Measurements from ENCODE around the gene STX11. TPM values are rescaled to one million over a fixed set of nuclear protein-coding genes. Genes with fewer than 3 reads are reported as not detected.

STX11 gene
- polyA plus RNA-seq, 2 of the 4 experiments (the other 2 are of a cell fraction), result 0.36 to 0.78 TPM

- peaks cover 7% of the 10 kb centered on the region for H3K4me1 ChIP-seq
- no peak for FAIRE-seq
- DNase-seq (ENCODE audit: low read depth in 1 of 2, low spot score in 1 of 2), result no peak
- POLR2A ChIA-PET, result no interaction called here
- 77% methylated on average over 5 of the region's 5 CpGs for WGBS (ENCODE audit: missing lambda C conversion rate)
- no peak for ATAC-seq
- TF ChIP-seq RFX5 (IDR thresholded peaks at IDR 0.05) (no peak), REST (IDR thresholded peaks at IDR 0.05) (no peak), NFE2L2 (conservative IDR thresholded peaks at IDR 0.05; ENCODE audit: low read length) (no peak), ESRRA (IDR thresholded peaks at IDR 0.05; ENCODE audit: borderline replicate concordance, low read length) (no peak), PHF8 (IDR thresholded peaks at IDR 0.05; ENCODE audit: borderline replicate concordance, low read depth) (no peak), HOXB13 (CRISPR knock-in tag; IDR thresholded peaks at IDR 0.05; ENCODE audit: low read depth) (no peak)
- TF ChIP-seq, protein P1, sequence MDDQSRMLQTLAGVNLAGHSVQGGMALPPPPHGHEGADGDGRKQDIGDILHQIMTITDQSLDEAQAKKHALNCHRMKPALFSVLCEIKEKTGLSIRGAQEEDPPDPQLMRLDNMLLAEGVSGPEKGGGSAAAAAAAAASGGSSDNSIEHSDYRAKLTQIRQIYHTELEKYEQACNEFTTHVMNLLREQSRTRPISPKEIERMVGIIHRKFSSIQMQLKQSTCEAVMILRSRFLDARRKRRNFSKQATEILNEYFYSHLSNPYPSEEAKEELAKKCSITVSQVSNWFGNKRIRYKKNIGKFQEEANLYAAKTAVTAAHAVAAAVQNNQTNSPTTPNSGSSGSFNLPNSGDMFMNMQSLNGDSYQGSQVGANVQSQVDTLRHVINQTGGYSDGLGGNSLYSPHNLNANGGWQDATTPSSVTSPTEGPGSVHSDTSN (IDR thresholded peaks at IDR 0.05), result no peak
- TF ChIP-seq, protein P2, sequence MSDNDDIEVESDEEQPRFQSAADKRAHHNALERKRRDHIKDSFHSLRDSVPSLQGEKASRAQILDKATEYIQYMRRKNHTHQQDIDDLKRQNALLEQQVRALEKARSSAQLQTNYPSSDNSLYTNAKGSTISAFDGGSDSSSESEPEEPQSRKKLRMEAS (IDR thresholded peaks at IDR 0.05), result no peak
- no peaks in the 10 kb centered on the region for H3K9me3 ChIP-seq
- CTCF ChIA-PET, result interaction anchor here (0.6 to 1.0 kb wide), 2 partner anchors 115 to 143 kb away, joined by 3 to 4 read pairs; no protein-coding TSS in a partner anchor
- no peak overlapping the region for H3K4me2 ChIP-seq
- H3K4me3 ChIP-seq, result no peak overlapping the region
- H3K27ac ChIP-seq, result no peak overlapping the region
Observed at GRCh38 chr6:144220031-144220790, 69.9 kb downstream of the STX11 start.

DNA sequence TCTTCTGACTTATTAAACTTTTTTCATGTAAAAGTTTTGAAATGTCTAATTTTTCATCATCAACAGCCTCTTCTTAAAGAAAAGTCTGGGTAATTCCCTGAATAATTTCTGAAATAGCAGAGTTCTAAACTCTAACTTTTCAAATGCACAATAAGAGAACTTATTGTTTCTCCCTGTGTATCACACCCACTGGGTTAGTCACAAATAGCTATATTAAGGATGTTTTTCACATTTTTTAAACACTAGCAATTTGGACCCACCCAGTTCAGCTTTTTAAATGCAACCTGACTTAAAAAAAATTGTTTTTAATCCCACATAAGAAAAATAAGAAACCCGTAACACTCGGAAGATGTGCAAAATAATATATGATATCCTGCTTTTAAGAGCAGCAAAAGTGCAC lies 73.4 kb downstream of the STX11 start:
- no peak overlapping the region for H3K4me2 ChIP-seq
- DNase-seq (ENCODE audit: low read depth in 1 of 2, low spot score in 1 of 2) (no peak), ATAC-seq (no peak), FAIRE-seq (no peak)
- H3K4me1 ChIP-seq, result no peaks in the 10 kb centered on the region
- no peak overlapping the region for H3K4me3 ChIP-seq
- ChIA-PET POLR2A (no interaction called here), CTCF (interaction anchor here (0.7 kb wide), 1 partner anchor 977 kb away, joined by 3 read pairs; no protein-coding TSS in a partner anchor)
- H3K9me3 ChIP-seq, result no peaks in the 10 kb centered on the region
- WGBS (ENCODE audit: missing lambda C conversion rate), result 96% methylated on average over 2 of the region's 2 CpGs
- H3K27ac ChIP-seq, result no peak overlapping the region
- TF ChIP-seq ZFP36 (IDR thresholded peaks at IDR 0.05; ENCODE audit: borderline replicate concordance, partially characterized antibody) (no peak), HES2 (IDR thresholded peaks at IDR 0.05) (no peak), ELK1 (IDR thresholded peaks at IDR 0.05; ENCODE audit: low read depth, low read length) (no peak), RCOR1 (IDR thresholded peaks at IDR 0.05; ENCODE audit: low read depth, low read length) (no peak), HOXA7 (CRISPR knock-in tag; IDR thresholded peaks at IDR 0.05) (no peak), RFX5 (IDR thresholded peaks at IDR 0.05) (no peak), MAFK (IDR thresholded peaks at IDR 0.05; ENCODE audit: partially characterized antibody) (no peak), HMGXB4 (CRISPR knock-in tag; IDR thresholded peaks at IDR 0.05; ENCODE audit: borderline replicate concordance) (no peak), SMC3 (IDR thresholded peaks at IDR 0.05) (no peak), RARB (CRISPR knock-in tag; IDR thresholded peaks at IDR 0.05) (no peak), GATA3 (IDR thresholded peaks at IDR 0.05; ENCODE audit: borderline replicate concordance) (no peak), ZNF302 (CRISPR knock-in tag; IDR thresholded peaks at IDR 0.05) (no peak), CEBPB (IDR thresholded peaks at IDR 0.05) (no peak), TFCP2L1 (CRISPR knock-in tag; IDR thresholded peaks at IDR 0.05) (no peak), NR3C1 (IDR thresholded peaks at IDR 0.05) (no peak), POLR2AphosphoS2 (conservative IDR thresholded peaks at IDR 0.05; ENCODE audit: low read length) (no peak), USF2 (IDR thresholded peaks at IDR 0.05) (no peak), PHF8 (IDR thresholded peaks at IDR 0.05; ENCODE audit: borderline replicate concordance, low read depth) (no peak)

Data from A549 (cell line).